PFSK-1 (cell line): ENCODE results near the gene CYP2W1.

Experiments
- TAF1 ChIP-seq: IDR thresholded peaks from 2 replicates; pipeline ENCODE4 v1.6.1; 2012; ENCODE audit warnings: low read length, control low read depth, borderline replicate concordance; ENCODE audit not compliant: insufficient read depth
- TF ChIP-seq, protein P1 (sequence below), 2 experiments: IDR thresholded peaks; 2 replicates each; pipeline versions ENCODE4 v1.6.1 to v1.8.0; 2011 to 2012; ENCODE audit warnings: low read depth in 2 of 2, low read length in 2 of 2, control low read depth in 1 of 2, inconsistent platforms in 1 of 2, mild to moderate bottlenecking in 1 of 2, moderate library complexity in 1 of 2; ENCODE audit not compliant: insufficient read depth in 1 of 2

- TF ChIP-seq, protein P1, sequence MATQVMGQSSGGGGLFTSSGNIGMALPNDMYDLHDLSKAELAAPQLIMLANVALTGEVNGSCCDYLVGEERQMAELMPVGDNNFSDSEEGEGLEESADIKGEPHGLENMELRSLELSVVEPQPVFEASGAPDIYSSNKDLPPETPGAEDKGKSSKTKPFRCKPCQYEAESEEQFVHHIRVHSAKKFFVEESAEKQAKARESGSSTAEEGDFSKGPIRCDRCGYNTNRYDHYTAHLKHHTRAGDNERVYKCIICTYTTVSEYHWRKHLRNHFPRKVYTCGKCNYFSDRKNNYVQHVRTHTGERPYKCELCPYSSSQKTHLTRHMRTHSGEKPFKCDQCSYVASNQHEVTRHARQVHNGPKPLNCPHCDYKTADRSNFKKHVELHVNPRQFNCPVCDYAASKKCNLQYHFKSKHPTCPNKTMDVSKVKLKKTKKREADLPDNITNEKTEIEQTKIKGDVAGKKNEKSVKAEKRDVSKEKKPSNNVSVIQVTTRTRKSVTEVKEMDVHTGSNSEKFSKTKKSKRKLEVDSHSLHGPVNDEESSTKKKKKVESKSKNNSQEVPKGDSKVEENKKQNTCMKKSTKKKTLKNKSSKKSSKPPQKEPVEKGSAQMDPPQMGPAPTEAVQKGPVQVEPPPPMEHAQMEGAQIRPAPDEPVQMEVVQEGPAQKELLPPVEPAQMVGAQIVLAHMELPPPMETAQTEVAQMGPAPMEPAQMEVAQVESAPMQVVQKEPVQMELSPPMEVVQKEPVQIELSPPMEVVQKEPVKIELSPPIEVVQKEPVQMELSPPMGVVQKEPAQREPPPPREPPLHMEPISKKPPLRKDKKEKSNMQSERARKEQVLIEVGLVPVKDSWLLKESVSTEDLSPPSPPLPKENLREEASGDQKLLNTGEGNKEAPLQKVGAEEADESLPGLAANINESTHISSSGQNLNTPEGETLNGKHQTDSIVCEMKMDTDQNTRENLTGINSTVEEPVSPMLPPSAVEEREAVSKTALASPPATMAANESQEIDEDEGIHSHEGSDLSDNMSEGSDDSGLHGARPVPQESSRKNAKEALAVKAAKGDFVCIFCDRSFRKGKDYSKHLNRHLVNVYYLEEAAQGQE (IDR thresholded peaks at IDR 0.05; ENCODE audit: insufficient read depth in 1 of 2, low read depth in 2 of 2, low read length in 2 of 2) = no peak
- TF ChIP-seq TAF1 = no peak
Measured at GRCh38 chr7:945147-945555, 37.8 kb upstream of the CYP2W1 start.
